Body of pancreas (tissue), 4 donors: ENCODE measurements around the gene CCN5. TPM values are rescaled to one million over a fixed set of nuclear protein-coding genes. Genes with fewer than 3 reads are reported as not detected.

ENCODE experiments used
- ATAC-seq: fragments of 150-250 bp; one replicate; pipeline ENCODE4 v1.9.1; 2016
- DNase-seq, 4 donors: peaks; one replicate each; pipeline ENCODE4 v3.0.0-alpha.2; 2019
- H3K27ac ChIP-seq, 4 donors: fragments of 200-600 bp; sonication (generic); 1 replicate in 3 of 4; 2 replicates in 1 of 4; pipeline versions ENCODE4 v1.5.1 to v1.6.1; 2016 to 2019; ENCODE audit warnings: mild to moderate bottlenecking in 1 of 4, mixed read lengths in 1 of 4, moderate library complexity in 1 of 4
- H3K27me3 ChIP-seq, 2 donors: fragments of 200-600 bp; sonication (generic); one replicate each; pipeline ENCODE4 v1.6.0; 2016; ENCODE audit warnings: mild to moderate bottlenecking in 1 of 2
- H3K36me3 ChIP-seq, 2 donors: fragments of 200-600 bp; sonication (generic); replicated peaks in 1 of 2; 2 replicates each; pipeline ENCODE4 v1.5.1; 2016; ENCODE audit warnings: low read depth in 2 of 2; ENCODE audit not compliant: insufficient read depth in 1 of 2
- H3K4me1 ChIP-seq: fragments of 200-600 bp; sonication (generic); one replicate; pipeline ENCODE4 v1.6.0; 2016
- H3K4me3 ChIP-seq, 2 donors: fragments of 200-600 bp; sonication (generic); 1 replicate in 1 of 2; 2 replicates in 1 of 2; pipeline ENCODE4 v1.5.1; 2016 to 2019
- H3K9me3 ChIP-seq, 3 donors: fragments of 200-600 bp; sonication (generic); 1 replicate in 2 of 3; 2 replicates in 1 of 3; pipeline ENCODE4 v1.5.1; 2016
- POLR2A ChIP-seq, 3 donors: fragments of 450-650 bp; IDR thresholded peaks; one replicate each; pipeline ENCODE4 v1.6.1; 2016; ENCODE audit warnings: antibody characterized with exemption in 3 of 3, mild to moderate bottlenecking in 2 of 3
- WGBS, 2 donors: methylation state at CpG; one replicate each; pipeline ENCODE4 v1.1.5; 2017; 5-methylcytosine and 5-hydroxymethylcytosine counted together
- intact Hi-C: fragments of 100-400 bp; cut with DNase I; formaldehyde crosslinking; loops from one replicate; pipeline ENCODE4 v1.15.1; 2023
- total RNA-seq, 2 donors: library from RNA; depleted of rRNA; stranded (reverse); fragments of >200 nt; gene quantifications; one replicate each; pipeline ENCODE4 v1.1.0, GENCODE V29; 2016
- TF ChIP-seq, protein P1 (sequence below), 7 experiments: fragments of 450-650 bp in 4 of 7; fragments of 200-600 bp in 3 of 7; sonication (generic) in 3 of 7; IDR thresholded peaks; one replicate each; pipeline ENCODE4 v1.5.1; 2016 to 2019; ENCODE audit warnings: antibody characterized with exemption in 7 of 7

CCN5 gene
- total RNA-seq, 2 donors from 2014 or later = 7.9 to 18.2 TPM

DNA sequence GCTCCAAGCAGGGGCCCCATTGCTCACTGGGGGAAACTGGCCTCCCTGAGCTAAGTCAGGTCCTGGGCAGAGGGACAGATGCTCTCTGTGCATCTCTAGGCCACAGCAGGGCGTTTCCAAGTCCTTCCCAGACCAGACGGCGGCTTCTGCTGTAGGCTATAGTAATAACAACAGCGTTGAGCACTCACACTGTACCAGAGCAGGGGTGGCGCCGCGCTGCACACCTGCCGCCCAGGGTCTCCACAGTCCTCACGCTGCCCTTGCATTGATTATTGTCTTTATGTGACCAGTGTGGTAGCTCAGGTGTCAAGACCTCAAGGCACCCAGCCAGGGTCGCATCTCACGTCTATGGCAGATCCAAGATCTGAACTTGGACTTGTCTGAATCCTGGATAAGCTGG is 14.9 kb upstream of the CCN5 start:
- no peak overlapping the region for H3K4me3 ChIP-seq
- DNase-seq (no peak), ATAC-seq (no peak)
- 57 to 78% methylated on average over 3 to 11 of the region's 11 CpGs for WGBS, 2 donors
- no peaks in the 10 kb centered on the region for H3K27me3 ChIP-seq
- H3K36me3 ChIP-seq = no peaks in the 10 kb centered on the region
- no peak for TF ChIP-seq POLR2A (IDR thresholded peaks at IDR 0.05)
- no peaks in the 10 kb centered on the region for H3K9me3 ChIP-seq
- no peaks in the 10 kb centered on the region for H3K4me1 ChIP-seq
- H3K27ac ChIP-seq = no peak overlapping the region
- intact Hi-C loops = no loop called here

DNA sequence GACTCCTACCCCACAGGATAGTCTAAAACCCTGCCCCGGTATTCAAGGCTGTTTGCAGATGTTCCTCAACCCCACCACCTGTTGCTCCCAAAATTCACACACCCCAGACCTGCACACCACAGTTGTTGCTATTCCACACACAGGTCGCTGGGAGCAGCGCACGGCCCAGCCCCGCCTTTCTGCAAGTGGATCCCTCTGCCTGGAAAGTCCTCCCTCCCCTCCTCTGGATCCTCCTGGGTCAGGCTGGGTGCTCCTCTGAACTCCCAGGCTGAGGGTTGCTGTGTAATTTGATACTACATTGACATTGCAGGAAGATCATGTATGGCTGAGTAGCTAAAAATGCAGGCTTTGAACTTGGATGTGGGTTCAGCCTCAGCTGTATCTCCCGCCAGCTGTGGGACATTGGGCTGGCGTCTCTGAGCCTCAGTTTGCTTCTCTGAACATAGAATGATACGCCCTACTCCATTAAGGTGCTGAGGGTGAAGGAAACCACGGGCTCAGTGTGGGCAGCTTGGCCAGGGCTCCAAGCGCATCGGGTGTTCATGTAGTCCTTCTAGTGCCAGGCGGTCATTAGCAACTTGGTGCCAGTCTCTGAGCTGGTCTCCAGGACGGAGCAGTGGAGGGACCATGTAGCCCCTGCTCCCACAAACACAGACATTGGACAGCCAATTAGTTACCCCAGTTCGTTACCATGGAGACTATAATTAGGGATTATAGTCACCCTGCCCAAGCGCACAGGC is 13.9 kb upstream of the CCN5 start:
- Histone ChIP-seq H3K4me3 (no peak overlapping the region), H3K4me1 (no peaks in the 10 kb centered on the region), H3K27me3 (no peaks in the 10 kb centered on the region), H3K9me3 (no peaks in the 10 kb centered on the region), H3K27ac (no peak overlapping the region), H3K36me3 (no peaks in the 10 kb centered on the region)
- intact Hi-C loops = no loop called here
- WGBS, 2 donors = 51 to 76% methylated on average over 7 to 15 of the region's 15 CpGs
- TF ChIP-seq, protein P1, sequence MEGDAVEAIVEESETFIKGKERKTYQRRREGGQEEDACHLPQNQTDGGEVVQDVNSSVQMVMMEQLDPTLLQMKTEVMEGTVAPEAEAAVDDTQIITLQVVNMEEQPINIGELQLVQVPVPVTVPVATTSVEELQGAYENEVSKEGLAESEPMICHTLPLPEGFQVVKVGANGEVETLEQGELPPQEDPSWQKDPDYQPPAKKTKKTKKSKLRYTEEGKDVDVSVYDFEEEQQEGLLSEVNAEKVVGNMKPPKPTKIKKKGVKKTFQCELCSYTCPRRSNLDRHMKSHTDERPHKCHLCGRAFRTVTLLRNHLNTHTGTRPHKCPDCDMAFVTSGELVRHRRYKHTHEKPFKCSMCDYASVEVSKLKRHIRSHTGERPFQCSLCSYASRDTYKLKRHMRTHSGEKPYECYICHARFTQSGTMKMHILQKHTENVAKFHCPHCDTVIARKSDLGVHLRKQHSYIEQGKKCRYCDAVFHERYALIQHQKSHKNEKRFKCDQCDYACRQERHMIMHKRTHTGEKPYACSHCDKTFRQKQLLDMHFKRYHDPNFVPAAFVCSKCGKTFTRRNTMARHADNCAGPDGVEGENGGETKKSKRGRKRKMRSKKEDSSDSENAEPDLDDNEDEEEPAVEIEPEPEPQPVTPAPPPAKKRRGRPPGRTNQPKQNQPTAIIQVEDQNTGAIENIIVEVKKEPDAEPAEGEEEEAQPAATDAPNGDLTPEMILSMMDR (IDR thresholded peaks at IDR 0.05) = no peak
- no peak for TF ChIP-seq POLR2A (IDR thresholded peaks at IDR 0.05)
- peak; percentile 27 for ATAC-seq
- DNase-seq = no peak

DNA sequence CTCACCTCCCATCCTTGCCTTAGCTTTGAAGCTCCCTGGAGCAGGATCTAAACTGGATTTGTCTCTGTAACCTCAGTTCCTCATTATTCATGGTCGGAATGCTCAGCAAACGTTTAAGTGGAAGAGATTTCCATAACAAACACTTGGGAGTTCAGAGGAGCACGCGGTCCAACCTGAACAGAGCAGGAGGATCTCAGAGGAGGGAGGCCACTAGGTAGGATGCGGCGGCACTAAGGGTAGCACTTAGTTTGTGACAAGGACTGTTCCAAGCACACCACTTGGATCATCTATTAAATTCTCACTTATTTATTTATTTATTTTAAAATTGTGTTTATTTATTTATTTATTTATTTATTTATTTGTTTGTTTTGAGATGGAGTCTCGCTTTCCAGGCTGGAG is 13.3 kb upstream of the CCN5 start:
- intact Hi-C loops = no loop called here
- 76 to 80% methylated on average over 7 of the region's 7 CpGs for WGBS, 2 donors
- Histone ChIP-seq H3K27ac (no peak overlapping the region), H3K36me3 (no peaks in the 10 kb centered on the region), H3K27me3 (no peaks in the 10 kb centered on the region), H3K9me3 (no peaks in the 10 kb centered on the region), H3K4me1 (no peaks in the 10 kb centered on the region), H3K4me3 (no peak overlapping the region)
- TF ChIP-seq POLR2A (IDR thresholded peaks at IDR 0.05) = no peak
- TF ChIP-seq, protein P1 (IDR thresholded peaks at IDR 0.05) = no peak
- ATAC-seq (no peak), DNase-seq (no peak)

DNA sequence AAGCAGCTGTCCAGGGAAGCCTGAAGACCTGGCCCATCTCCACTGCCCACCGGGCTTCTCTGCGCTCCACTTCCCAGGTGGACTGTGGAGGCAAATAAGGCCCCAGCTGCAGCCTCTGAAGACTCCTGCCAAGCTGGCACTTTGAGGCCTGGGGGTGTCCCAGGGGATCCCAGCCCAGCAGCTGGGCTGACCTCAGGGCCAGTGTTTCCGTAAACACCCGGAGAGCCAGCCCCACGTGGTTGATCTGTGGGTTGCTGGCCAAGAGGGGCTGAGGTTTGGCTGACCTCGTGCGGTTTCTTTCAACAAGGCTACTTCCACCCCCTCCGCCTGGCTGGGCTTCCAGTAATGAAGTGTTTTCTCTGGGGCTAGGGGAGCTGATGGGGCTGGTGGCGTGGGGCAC is 12.4 kb upstream of the CCN5 start:
- Histone ChIP-seq H3K36me3 (no peaks in the 10 kb centered on the region), H3K4me1 (no peaks in the 10 kb centered on the region), H3K27ac (no peak overlapping the region), H3K4me3 (no peak overlapping the region), H3K27me3 (no peaks in the 10 kb centered on the region), H3K9me3 (no peaks in the 10 kb centered on the region)
- TF ChIP-seq, protein P1 (IDR thresholded peaks at IDR 0.05) = no peak
- TF ChIP-seq POLR2A (IDR thresholded peaks at IDR 0.05) = no peak
- 35 to 57% methylated on average over 5 to 9 of the region's 9 CpGs for WGBS, 2 donors
- intact Hi-C loops = no loop called here
- ATAC-seq (peak; percentile 30), DNase-seq (peak; percentile 38 to 70 (median 58))

DNA sequence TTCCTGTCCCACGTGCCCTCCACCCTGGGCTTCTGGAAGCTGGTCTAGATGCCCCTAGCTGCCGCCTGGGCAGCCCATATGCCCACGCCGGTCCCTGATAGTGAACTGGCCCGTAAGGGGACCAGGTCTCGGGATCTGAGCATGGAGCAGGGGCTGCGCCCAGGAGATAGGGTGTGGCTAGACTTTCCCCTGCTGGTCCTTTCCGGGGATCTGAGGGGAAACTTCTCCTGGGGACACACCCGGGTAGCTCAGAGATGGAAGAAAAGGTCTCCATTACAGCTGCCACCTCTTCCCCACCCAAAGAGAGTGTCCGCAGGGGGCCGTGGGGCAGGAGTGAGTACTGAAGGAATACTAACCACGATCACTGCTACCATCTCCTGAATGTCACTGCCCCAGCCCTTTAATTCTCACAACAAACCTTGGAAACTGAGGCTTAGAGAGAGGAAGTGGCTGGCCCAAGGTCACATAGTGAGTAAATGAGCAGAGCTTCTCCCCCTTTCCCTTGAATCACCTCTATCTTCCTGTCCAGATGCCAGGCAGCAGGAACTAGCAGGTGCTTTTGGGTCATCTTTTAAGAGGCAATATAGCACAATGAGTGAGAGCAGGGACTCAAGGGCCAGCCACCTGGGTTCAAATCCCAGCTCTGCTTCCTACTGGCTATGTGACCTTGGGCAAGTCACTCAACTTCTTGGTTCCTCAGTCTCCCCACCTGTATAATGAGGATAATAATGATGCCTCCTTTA is 11.8 kb upstream of the CCN5 start:
- intact Hi-C loops = no loop called here
- 60 to 72% methylated on average over 7 to 10 of the region's 12 CpGs for WGBS, 2 donors
- H3K36me3 ChIP-seq = no peaks in the 10 kb centered on the region
- no peak overlapping the region for H3K27ac ChIP-seq
- DNase-seq (no peak), ATAC-seq (no peak)
- H3K4me3 ChIP-seq = no peak overlapping the region
- no peak for TF ChIP-seq POLR2A (IDR thresholded peaks at IDR 0.05)
- TF ChIP-seq, protein P1 (IDR thresholded peaks at IDR 0.05) = no peak
- H3K27me3 ChIP-seq = no peaks in the 10 kb centered on the region
- no peaks in the 10 kb centered on the region for H3K4me1 ChIP-seq
- no peaks in the 10 kb centered on the region for H3K9me3 ChIP-seq
